ENCODE data around the gene TTC22.

Gene TTC22

GRCh38 chr1:54774820-54775498, 26.2 kb downstream of the TTC22 start:
- H3K4me3 ChIP-seq (ENCODE audit: low read length), result no peak overlapping the region
- no peak for DNase-seq (ENCODE audit: low read depth)
- no peak for TF ChIP-seq CTCF (conservative IDR thresholded peaks at IDR 0.05; ENCODE audit: low read depth, low read length)

- no peak for DNase-seq (ENCODE audit: low read depth)
- no peak for TF ChIP-seq CTCF (conservative IDR thresholded peaks at IDR 0.05; ENCODE audit: low read depth, low read length)
These were observed 28.2 kb downstream of the TTC22 start for GRCh38 chr1:54772951-54773350.

GRCh38 chr1:54768093-54768492, 33.0 kb downstream of the TTC22 start:
- peak; percentile 19 for TF ChIP-seq CTCF (conservative IDR thresholded peaks at IDR 0.05; ENCODE audit: low read depth, low read length)
- no peak overlapping the region for H3K4me3 ChIP-seq (ENCODE audit: low read length)
- no peak for DNase-seq (ENCODE audit: low read depth)

More at GRCh38 chr1:54772951-54773350, 28.2 kb downstream of the TTC22 start:
- no peak overlapping the region for H3K4me3 ChIP-seq (ENCODE audit: low read length)

GRCh38 chr1:54767526-54767925, 33.6 kb downstream of the TTC22 start:
- DNase-seq (ENCODE audit: low read depth), result no peak
- TF ChIP-seq CTCF (conservative IDR thresholded peaks at IDR 0.05; ENCODE audit: low read depth, low read length), result no peak

GRCh38 chr1:54766726-54767125, 34.4 kb downstream of the TTC22 start:
- no peak for DNase-seq (ENCODE audit: low read depth)
- no peak for TF ChIP-seq CTCF (conservative IDR thresholded peaks at IDR 0.05; ENCODE audit: low read depth, low read length)
- H3K4me3 ChIP-seq (ENCODE audit: low read length), result no peak overlapping the region

More at GRCh38 chr1:54767526-54767925, 33.6 kb downstream of the TTC22 start:
- H3K4me3 ChIP-seq (ENCODE audit: low read length), result no peak overlapping the region

GRCh38 chr1:54764922-54765561, 36.1 kb downstream of the TTC22 start:
- no peak for TF ChIP-seq CTCF (conservative IDR thresholded peaks at IDR 0.05; ENCODE audit: low read depth, low read length)
- H3K4me3 ChIP-seq (ENCODE audit: low read length), result peak overlapping the region; percentile 57
- no peak for DNase-seq (ENCODE audit: low read depth)

Measured in retinal pigment epithelial cell (primary cell).